Ascending aorta (tissue), 2 donors: ENCODE results near the gene CAPS2. TPM values are rescaled to one million over a fixed set of nuclear protein-coding genes. Genes with fewer than 3 reads are reported as not detected.

Source experiments
- DNase-seq, 2 donors: peaks; one replicate each; pipeline ENCODE4 v3.0.0-alpha.2; 2019; ENCODE audit warnings: low spot score in 2 of 2
- H3K27ac ChIP-seq, 2 donors: fragments of 200-600 bp; sonication (generic); one replicate each; pipeline ENCODE4 v1.5.1; 2016 to 2017; ENCODE audit warnings: mild to moderate bottlenecking in 1 of 2
- H3K27me3 ChIP-seq: fragments of 200-600 bp; sonication (generic); one replicate; pipeline ENCODE4 v1.5.1; 2017
- H3K36me3 ChIP-seq, 2 donors: fragments of 200-600 bp; sonication (generic); one replicate each; pipeline ENCODE4 v1.5.1; 2016
- H3K4me1 ChIP-seq, 2 donors: fragments of 200-600 bp; sonication (generic); one replicate each; pipeline ENCODE4 v1.5.1; 2016 to 2017; ENCODE audit warnings: mild to moderate bottlenecking in 1 of 2
- H3K4me3 ChIP-seq, 2 donors: fragments of 200-600 bp; sonication (generic); one replicate each; pipeline ENCODE4 v1.5.1; 2016 to 2017; ENCODE audit warnings: mild to moderate bottlenecking in 1 of 2
- H3K9me3 ChIP-seq, 2 donors: fragments of 200-600 bp; sonication (generic); one replicate each; pipeline ENCODE4 v1.5.1; 2016
- intact Hi-C: fragments of 100-400 bp; cut with DNase I; formaldehyde crosslinking; loops from one replicate; pipeline ENCODE4 v1.15.1; 2023
- total RNA-seq: library from RNA; depleted of rRNA; stranded (reverse); fragments of >200 nt; gene quantifications from one replicate; pipeline ENCODE4 v1.1.0, GENCODE V29; 2016
- TF ChIP-seq, protein P1 (sequence below), 3 experiments: fragments of 200-600 bp in 2 of 3; fragments of 450-650 bp in 1 of 3; sonication (generic) in 2 of 3; IDR thresholded peaks; one replicate each; pipeline ENCODE4 v1.5.1; 2016 to 2019; ENCODE audit warnings: antibody characterized with exemption in 3 of 3, mild to moderate bottlenecking in 1 of 3, moderate library complexity in 1 of 3

Gene CAPS2
- total RNA-seq, 1 donor from 2014 or later, result 11.0 TPM

GRCh38 chr12:75236206-75236605, 93.9 kb downstream of the CAPS2 start:
- no peak overlapping the region for H3K27ac ChIP-seq
- no peaks in the 10 kb centered on the region for H3K27me3 ChIP-seq
- no peak for DNase-seq
- peaks cover 0 to 8% of the 10 kb centered on the region in 2 donors for H3K9me3 ChIP-seq
- H3K4me3 ChIP-seq, result no peak overlapping the region
- no peaks in the 10 kb centered on the region for H3K4me1 ChIP-seq
- intact Hi-C loops, result no loop called here
- TF ChIP-seq, protein P1, sequence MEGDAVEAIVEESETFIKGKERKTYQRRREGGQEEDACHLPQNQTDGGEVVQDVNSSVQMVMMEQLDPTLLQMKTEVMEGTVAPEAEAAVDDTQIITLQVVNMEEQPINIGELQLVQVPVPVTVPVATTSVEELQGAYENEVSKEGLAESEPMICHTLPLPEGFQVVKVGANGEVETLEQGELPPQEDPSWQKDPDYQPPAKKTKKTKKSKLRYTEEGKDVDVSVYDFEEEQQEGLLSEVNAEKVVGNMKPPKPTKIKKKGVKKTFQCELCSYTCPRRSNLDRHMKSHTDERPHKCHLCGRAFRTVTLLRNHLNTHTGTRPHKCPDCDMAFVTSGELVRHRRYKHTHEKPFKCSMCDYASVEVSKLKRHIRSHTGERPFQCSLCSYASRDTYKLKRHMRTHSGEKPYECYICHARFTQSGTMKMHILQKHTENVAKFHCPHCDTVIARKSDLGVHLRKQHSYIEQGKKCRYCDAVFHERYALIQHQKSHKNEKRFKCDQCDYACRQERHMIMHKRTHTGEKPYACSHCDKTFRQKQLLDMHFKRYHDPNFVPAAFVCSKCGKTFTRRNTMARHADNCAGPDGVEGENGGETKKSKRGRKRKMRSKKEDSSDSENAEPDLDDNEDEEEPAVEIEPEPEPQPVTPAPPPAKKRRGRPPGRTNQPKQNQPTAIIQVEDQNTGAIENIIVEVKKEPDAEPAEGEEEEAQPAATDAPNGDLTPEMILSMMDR (IDR thresholded peaks at IDR 0.05), result no peak
- H3K36me3 ChIP-seq, result no peaks in the 10 kb centered on the region

DNA sequence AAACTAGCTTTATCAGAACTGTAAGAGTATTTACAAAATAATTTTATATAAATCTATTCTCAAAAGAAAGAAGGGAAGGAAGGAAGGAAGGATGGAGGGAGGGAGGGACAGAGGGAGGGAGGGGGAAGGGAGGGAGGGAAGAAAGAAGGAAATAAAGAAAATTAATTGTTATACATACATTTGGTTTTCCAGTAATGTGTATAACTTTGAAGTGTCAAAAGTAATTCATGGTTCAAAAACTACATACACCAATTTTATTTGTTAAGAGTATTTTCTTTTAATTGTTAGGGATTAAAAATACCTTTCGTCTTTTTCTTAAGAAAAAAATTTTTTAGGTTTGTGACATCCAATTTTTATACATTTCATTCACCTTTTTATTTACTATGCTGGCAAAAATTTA, 103.0 kb downstream of the CAPS2 start:
- Histone ChIP-seq H3K36me3 (no peaks in the 10 kb centered on the region), H3K9me3 (no peaks in the 10 kb centered on the region), H3K27ac (no peak overlapping the region), H3K4me1 (no peaks in the 10 kb centered on the region), H3K4me3 (no peak overlapping the region), H3K27me3 (no peaks in the 10 kb centered on the region)
- TF ChIP-seq, protein P1 (IDR thresholded peaks at IDR 0.05), result no peak
- DNase-seq, result no peak
- intact Hi-C loops, result no loop called here

Other genes with a start within 250 kb of the CAPS2 start
- not detected for gene KCNC2, start 120.5 kb downstream of the CAPS2 start, total RNA-seq
- gene GLIPR1L1, start 4.3 kb upstream of the CAPS2 start, total RNA-seq, result not detected
- gene GLIPR1L2, start 60.8 kb upstream of the CAPS2 start, total RNA-seq, result not detected
- 43.9 TPM for gene GLIPR1, start 150.4 kb upstream of the CAPS2 start, total RNA-seq
- 23.9 TPM for gene KRR1, start 181.3 kb upstream of the CAPS2 start, total RNA-seq